PFSK-1 (cell line): ENCODE measurements around the gene KIF1C.

ENCODE experiments used
- POLR2AphosphoS5 ChIP-seq: IDR thresholded peaks from 2 replicates; pipeline ENCODE4 v1.6.1; 2012; ENCODE audit warnings: low read depth, mild to moderate bottlenecking, control low read depth, low read length, moderate library complexity
- REST ChIP-seq, 2 experiments: IDR thresholded peaks; 2 replicates each; pipeline versions ENCODE4 v1.6.1 to v1.8.0; 2011 to 2012; ENCODE audit warnings: low read depth in 2 of 2, low read length in 2 of 2, control low read depth in 1 of 2, inconsistent platforms in 1 of 2, mild to moderate bottlenecking in 1 of 2, moderate library complexity in 1 of 2; ENCODE audit not compliant: insufficient read depth in 1 of 2
- SIN3A ChIP-seq: IDR thresholded peaks from 2 replicates; pipeline ENCODE4 v1.6.1; 2012; ENCODE audit warnings: mild to moderate bottlenecking, low read length, moderate library complexity, borderline replicate concordance; ENCODE audit not compliant: insufficient read depth
- TAF1 ChIP-seq: IDR thresholded peaks from 2 replicates; pipeline ENCODE4 v1.6.1; 2012; ENCODE audit warnings: low read length, control low read depth, borderline replicate concordance; ENCODE audit not compliant: insufficient read depth

GRCh38 chr17:4965311-4965986 lies 32.3 kb upstream of the KIF1C start:
- TF ChIP-seq REST (IDR thresholded peaks at IDR 0.05; ENCODE audit: insufficient read depth in 1 of 2, low read depth in 2 of 2, low read length in 2 of 2) (no peak), POLR2AphosphoS5 (no peak), TAF1 (no peak), SIN3A (no peak)
